GM12872 (cell line): ENCODE data around the gene ACSL1.

Source experiments
- TF ChIP-seq, protein P1 (sequence below): IDR thresholded peaks from 3 replicates; pipeline ENCODE4 v1.5.1; 2011; ENCODE audit warnings: low read depth, mild to moderate bottlenecking, low read length, moderate library complexity; ENCODE audit not compliant: insufficient read depth

The ACSL1 gene

DNA sequence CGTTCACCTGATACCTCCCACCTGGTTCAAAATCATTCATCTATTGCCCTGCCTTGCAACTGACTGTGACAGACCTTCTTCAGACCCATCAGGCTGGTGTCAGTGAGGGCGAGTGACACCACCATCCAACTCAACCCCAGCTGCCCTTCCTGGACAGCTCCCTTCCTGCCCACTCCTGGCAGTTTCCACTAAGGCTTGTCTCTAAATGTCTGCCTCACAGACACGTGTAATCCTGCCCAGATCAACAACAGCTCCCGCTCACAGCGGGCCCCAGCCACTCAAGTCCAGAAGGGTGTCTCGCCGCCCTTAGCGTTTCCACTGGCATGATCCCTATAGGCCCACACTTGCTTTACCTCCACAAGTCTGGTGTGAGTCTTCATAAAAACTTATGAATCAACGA lies 28.9 kb downstream of the ACSL1 start:
- TF ChIP-seq, protein P1, sequence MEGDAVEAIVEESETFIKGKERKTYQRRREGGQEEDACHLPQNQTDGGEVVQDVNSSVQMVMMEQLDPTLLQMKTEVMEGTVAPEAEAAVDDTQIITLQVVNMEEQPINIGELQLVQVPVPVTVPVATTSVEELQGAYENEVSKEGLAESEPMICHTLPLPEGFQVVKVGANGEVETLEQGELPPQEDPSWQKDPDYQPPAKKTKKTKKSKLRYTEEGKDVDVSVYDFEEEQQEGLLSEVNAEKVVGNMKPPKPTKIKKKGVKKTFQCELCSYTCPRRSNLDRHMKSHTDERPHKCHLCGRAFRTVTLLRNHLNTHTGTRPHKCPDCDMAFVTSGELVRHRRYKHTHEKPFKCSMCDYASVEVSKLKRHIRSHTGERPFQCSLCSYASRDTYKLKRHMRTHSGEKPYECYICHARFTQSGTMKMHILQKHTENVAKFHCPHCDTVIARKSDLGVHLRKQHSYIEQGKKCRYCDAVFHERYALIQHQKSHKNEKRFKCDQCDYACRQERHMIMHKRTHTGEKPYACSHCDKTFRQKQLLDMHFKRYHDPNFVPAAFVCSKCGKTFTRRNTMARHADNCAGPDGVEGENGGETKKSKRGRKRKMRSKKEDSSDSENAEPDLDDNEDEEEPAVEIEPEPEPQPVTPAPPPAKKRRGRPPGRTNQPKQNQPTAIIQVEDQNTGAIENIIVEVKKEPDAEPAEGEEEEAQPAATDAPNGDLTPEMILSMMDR = no peak

- TF ChIP-seq, protein P1 = no peak
Measured at GRCh38 chr4:184795214-184795844, 30.4 kb downstream of the ACSL1 start.

DNA sequence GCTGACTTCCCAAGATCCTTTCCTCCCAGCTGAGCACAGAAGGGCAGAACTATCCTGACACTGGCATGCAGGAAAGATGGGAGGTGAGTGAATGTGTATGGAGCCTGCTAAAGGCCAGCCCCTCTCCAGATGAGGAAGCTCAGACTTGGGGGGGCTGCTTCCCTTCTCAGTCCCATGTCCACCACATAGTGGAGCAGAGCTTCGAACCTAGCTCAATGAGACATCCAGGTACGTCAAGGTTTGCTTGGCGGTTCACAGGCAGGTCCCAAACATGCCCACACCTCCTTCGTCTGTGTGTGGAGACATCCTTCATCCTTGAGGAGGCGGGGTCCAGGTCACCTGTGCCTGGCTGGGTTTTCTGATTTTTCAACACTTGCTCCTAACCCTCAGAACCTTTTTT lies 31.3 kb downstream of the ACSL1 start:
- TF ChIP-seq, protein P1 = no peak

- TF ChIP-seq, protein P1 = no peak
Measured at GRCh38 chr4:184793735-184794355, 31.9 kb downstream of the ACSL1 start.

- TF ChIP-seq, protein P1 = no peak
Measured at GRCh38 chr4:184792950-184793555, 32.7 kb downstream of the ACSL1 start.

- TF ChIP-seq, protein P1 = no peak
Measured at GRCh38 chr4:184792334-184792733, 33.4 kb downstream of the ACSL1 start.

DNA sequence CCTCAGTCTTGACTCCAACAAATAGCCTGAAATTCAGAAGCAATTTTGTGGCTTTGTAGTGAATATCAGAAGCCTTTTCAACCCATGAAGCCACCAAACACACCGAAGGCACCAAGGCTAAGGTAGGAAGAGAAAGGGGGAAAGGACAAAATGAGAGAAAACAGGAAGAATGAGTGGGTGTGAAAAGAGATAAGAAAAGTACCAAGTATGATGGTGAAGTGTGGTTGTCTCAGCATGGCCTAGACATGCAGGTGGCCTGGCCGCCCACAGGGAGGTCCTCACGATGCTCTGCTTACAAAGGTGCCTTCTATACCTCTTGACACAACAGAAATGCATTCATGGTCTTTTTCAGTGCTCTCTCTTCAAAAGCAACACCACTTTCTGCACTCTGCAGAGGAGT lies 34.9 kb downstream of the ACSL1 start:
- TF ChIP-seq, protein P1 = no peak
